Fibroblast of lung (primary cell): Measurements from ENCODE around the gene DPM2. TPM values are rescaled to one million over a fixed set of nuclear protein-coding genes. Genes with fewer than 3 reads are reported as not detected.
A peak's percentile ranks its signal among the peaks of the same experiment; 100 is the strongest.

Experiments
- DNase-seq, 2 donors: peaks; one replicate each; pipeline versions ENCODE4 v3.0.0 to v3.0.0-alpha.2; 2010; ENCODE audit warnings: low read depth in 2 of 2
- H2AFZ ChIP-seq: 2 replicates; pipeline ENCODE4 v1.5.1; 2012; ENCODE audit warnings: low read length, control low read depth, inconsistent platforms
- H3K27ac ChIP-seq: 2 replicates; pipeline ENCODE4 v1.5.1; 2011; ENCODE audit warnings: low read length, control low read depth; ENCODE audit not compliant: insufficient read depth
- H3K27me3 ChIP-seq: 2 replicates; pipeline ENCODE4 v1.5.1; 2011; ENCODE audit warnings: mild to moderate bottlenecking, low read length; ENCODE audit not compliant: control insufficient read depth, insufficient read depth
- H3K36me3 ChIP-seq: 2 replicates; pipeline ENCODE4 v1.5.1; 2011; ENCODE audit warnings: low read length; ENCODE audit not compliant: control insufficient read depth, insufficient read depth
- H3K4me1 ChIP-seq: 2 replicates; pipeline ENCODE4 v1.5.1; 2011; ENCODE audit warnings: low read length; ENCODE audit not compliant: control insufficient read depth, insufficient read depth; ENCODE audit errors: extremely low read depth
- H3K4me2 ChIP-seq: 2 replicates; pipeline ENCODE4 v1.5.1; 2011; ENCODE audit warnings: low read length, control low read depth; ENCODE audit not compliant: insufficient read depth; ENCODE audit errors: extremely low read depth
- H3K4me3 ChIP-seq, 4 experiments: fragments of 200-600 bp in 1 of 4; sonication (generic) in 1 of 4; replicated peaks in 1 of 4; 2 replicates each; pipeline ENCODE4 v1.5.1; 2011 to 2016; ENCODE audit warnings: low read length in 4 of 4, low read depth in 3 of 4, mild to moderate bottlenecking in 3 of 4, control low read depth in 2 of 4, inconsistent platforms in 1 of 4, mixed read lengths in 1 of 4; ENCODE audit not compliant: insufficient read depth in 1 of 4; ENCODE audit errors: control extremely low read depth in 1 of 4
- H3K79me2 ChIP-seq: 2 replicates; pipeline ENCODE4 v1.5.1; 2012; ENCODE audit warnings: mild to moderate bottlenecking, low read length, inconsistent platforms; ENCODE audit not compliant: control insufficient read depth, insufficient read depth
- H3K9ac ChIP-seq: 2 replicates; pipeline ENCODE4 v1.5.1; 2011; ENCODE audit warnings: mild to moderate bottlenecking, low read length, control low read depth; ENCODE audit not compliant: insufficient read depth
- H3K9me3 ChIP-seq: 2 replicates; pipeline ENCODE4 v1.5.1; 2012; ENCODE audit warnings: low read depth, low read length; ENCODE audit not compliant: control insufficient read depth, insufficient read depth
- H4K20me1 ChIP-seq: 2 replicates; pipeline ENCODE4 v1.5.1; 2011; ENCODE audit warnings: low read length; ENCODE audit not compliant: control insufficient read depth, insufficient read depth; ENCODE audit errors: extremely low read depth
- CTCF ChIP-seq, 2 donors: IDR thresholded peaks in 1 of 2; conservative IDR thresholded peaks in 1 of 2; 1 replicate in 1 of 2; 2 replicates in 1 of 2; pipeline ENCODE4 v1.5.1; 2011 to 2012; ENCODE audit warnings: low read length in 2 of 2, control low read depth in 1 of 2, inconsistent platforms in 1 of 2, low read depth in 1 of 2, mild to moderate bottlenecking in 1 of 2
- EZH2 ChIP-seq: IDR thresholded peaks from 2 replicates; pipeline ENCODE4 v1.5.1; 2012; ENCODE audit warnings: low read length, control low read depth, mild to moderate bottlenecking; ENCODE audit errors: missing control alignments
- polyA plus RNA-seq, 2 donors: library from polyadenylated mRNA; depleted of rRNA in 1 of 2; stranded (reverse) in 1 of 2; unstranded in 1 of 2; fragments of >200 nt; gene quantifications; 2 replicates each; pipeline ENCODE4 v1.2.1, GENCODE V29; 2011 to 2012; ENCODE audit warnings: missing spikeins in 1 of 2
- total RNA-seq: library from RNA; depleted of rRNA; stranded (reverse); fragments of >200 nt; gene quantifications from 2 replicates; pipeline ENCODE4 v1.2.1, GENCODE V29; 2014

DPM2 gene
- total and polyA plus RNA-seq, 2 donors (not counting 1 experiment from before 2014, with no cell fraction given), result 11.7 to 24.1 TPM

- no peak overlapping the region for H3K27ac ChIP-seq
- no peaks in the 10 kb centered on the region for H3K9me3 ChIP-seq
- no peak overlapping the region for H3K4me3 ChIP-seq
- TF ChIP-seq EZH2 (no peak), CTCF (conservative IDR thresholded peaks at IDR 0.05 in 1 of 2, IDR thresholded peaks at IDR 0.05 in 1 of 2; ENCODE audit: low read depth in 1 of 2, low read length in 2 of 2) (no peak)
- H3K9ac ChIP-seq, result no peak overlapping the region
- peaks cover 64% of the 10 kb centered on the region for H3K79me2 ChIP-seq
- H4K20me1 ChIP-seq, result no peaks in the 10 kb centered on the region
- H3K4me1 ChIP-seq, result peaks cover 39% of the 10 kb centered on the region
- no peak for DNase-seq
- no peaks in the 10 kb centered on the region for H3K36me3 ChIP-seq
- no peaks in the 10 kb centered on the region for H3K27me3 ChIP-seq
- no peak overlapping the region for H2AFZ ChIP-seq
- H3K4me2 ChIP-seq, result no peak overlapping the region
These were observed 35.7 kb upstream of the DPM2 start for GRCh38 chr9:127973169-127974000.

DNA sequence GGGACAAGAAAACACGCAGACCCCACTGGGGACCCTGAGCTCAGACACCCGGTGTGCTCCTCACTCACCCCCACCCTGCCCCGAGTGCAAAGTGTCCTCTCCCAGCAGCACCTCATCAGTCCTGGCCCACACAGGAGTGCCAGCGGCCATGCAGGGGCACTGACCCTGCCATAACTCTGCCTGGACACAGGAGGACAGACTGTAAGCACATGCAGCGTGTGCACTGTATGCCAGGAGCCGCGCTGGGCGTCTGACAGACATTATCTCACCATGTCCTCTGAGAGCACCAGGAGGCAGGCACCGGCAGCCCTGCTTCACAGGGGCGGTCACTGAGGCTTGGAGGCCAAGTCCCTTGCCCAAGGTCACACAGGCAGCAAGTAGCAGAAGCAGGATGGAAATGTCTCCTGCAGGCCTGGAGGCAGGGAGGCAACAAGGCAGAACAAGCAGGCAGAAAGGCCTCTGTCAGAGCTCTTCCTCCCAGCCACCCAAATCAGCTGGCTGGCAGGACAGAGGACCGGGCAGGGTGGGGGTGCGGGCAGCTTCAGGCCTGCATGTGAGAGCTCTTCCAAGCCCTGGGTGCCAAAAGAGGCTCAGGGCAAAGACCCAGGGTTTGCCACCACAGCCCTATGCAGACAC lies 34.7 kb upstream of the DPM2 start:
- no peak for DNase-seq
- Histone ChIP-seq H3K9ac (no peak overlapping the region), H3K4me3 (no peak overlapping the region), H3K27ac (no peak overlapping the region), H3K36me3 (peaks cover 1% of the 10 kb centered on the region), H3K27me3 (no peaks in the 10 kb centered on the region), H2AFZ (no peak overlapping the region), H3K9me3 (no peaks in the 10 kb centered on the region), H3K4me1 (peaks cover 43% of the 10 kb centered on the region), H3K4me2 (peak overlapping the region; percentile 20), H4K20me1 (no peaks in the 10 kb centered on the region), H3K79me2 (peaks cover 61% of the 10 kb centered on the region)
- TF ChIP-seq CTCF (conservative IDR thresholded peaks at IDR 0.05 in 1 of 2, IDR thresholded peaks at IDR 0.05 in 1 of 2; ENCODE audit: low read depth in 1 of 2, low read length in 2 of 2) (no peak), EZH2 (no peak)

- Histone ChIP-seq H3K4me3 (no peak overlapping the region), H3K4me2 (no peak overlapping the region), H3K27me3 (no peaks in the 10 kb centered on the region), H3K9me3 (no peaks in the 10 kb centered on the region), H3K4me1 (peaks cover 51% of the 10 kb centered on the region), H4K20me1 (no peaks in the 10 kb centered on the region), H3K9ac (no peak overlapping the region), H2AFZ (no peak overlapping the region), H3K36me3 (peaks cover 1% of the 10 kb centered on the region), H3K27ac (no peak overlapping the region), H3K79me2 (peaks cover 61% of the 10 kb centered on the region)
- TF ChIP-seq CTCF (conservative IDR thresholded peaks at IDR 0.05 in 1 of 2, IDR thresholded peaks at IDR 0.05 in 1 of 2; ENCODE audit: low read depth in 1 of 2, low read length in 2 of 2) (no peak), EZH2 (no peak)
- no peak for DNase-seq
These were observed 33.9 kb upstream of the DPM2 start for GRCh38 chr9:127971357-127972235.
